ENCODE results near the gene HIC1.

- no peak for TF ChIP-seq EZH2 (IDR thresholded peaks at IDR 0.05; ENCODE audit: low read length)
- TF ChIP-seq, protein P1, sequence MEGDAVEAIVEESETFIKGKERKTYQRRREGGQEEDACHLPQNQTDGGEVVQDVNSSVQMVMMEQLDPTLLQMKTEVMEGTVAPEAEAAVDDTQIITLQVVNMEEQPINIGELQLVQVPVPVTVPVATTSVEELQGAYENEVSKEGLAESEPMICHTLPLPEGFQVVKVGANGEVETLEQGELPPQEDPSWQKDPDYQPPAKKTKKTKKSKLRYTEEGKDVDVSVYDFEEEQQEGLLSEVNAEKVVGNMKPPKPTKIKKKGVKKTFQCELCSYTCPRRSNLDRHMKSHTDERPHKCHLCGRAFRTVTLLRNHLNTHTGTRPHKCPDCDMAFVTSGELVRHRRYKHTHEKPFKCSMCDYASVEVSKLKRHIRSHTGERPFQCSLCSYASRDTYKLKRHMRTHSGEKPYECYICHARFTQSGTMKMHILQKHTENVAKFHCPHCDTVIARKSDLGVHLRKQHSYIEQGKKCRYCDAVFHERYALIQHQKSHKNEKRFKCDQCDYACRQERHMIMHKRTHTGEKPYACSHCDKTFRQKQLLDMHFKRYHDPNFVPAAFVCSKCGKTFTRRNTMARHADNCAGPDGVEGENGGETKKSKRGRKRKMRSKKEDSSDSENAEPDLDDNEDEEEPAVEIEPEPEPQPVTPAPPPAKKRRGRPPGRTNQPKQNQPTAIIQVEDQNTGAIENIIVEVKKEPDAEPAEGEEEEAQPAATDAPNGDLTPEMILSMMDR (optimal IDR thresholded peaks at IDR 0.05 in 1 of 3, IDR thresholded peaks at IDR 0.05 in 1 of 3, conservative IDR thresholded peaks at IDR 0.05 in 1 of 3; ENCODE audit: extremely low read depth in 1 of 3, insufficient read depth in 2 of 3, low read length in 3 of 3), result no peak
Measured at GRCh38 chr17:2027528-2028233, 27.2 kb upstream of the HIC1 start.
